Glutamatergic neuron (in vitro differentiated cells): ENCODE measurements around the gene MAP1LC3B2. TPM values are rescaled to one million over a fixed set of nuclear protein-coding genes. Genes with fewer than 3 reads are reported as not detected.

Experiments used
- DNase-seq: peaks from one replicate; pipeline ENCODE4 v3.0.0; 2022
- H3K27ac Mint-ChIP-seq: one replicate; pipeline ENCODE4 v1.8.0; 2020; ENCODE audit warnings: mild to moderate bottlenecking, mixed read lengths, inconsistent platforms; ENCODE audit not compliant: unreplicated experiment
- H3K27me3 Mint-ChIP-seq: one replicate; pipeline ENCODE4 v1.8.0; 2020; ENCODE audit warnings: mild to moderate bottlenecking, moderate library complexity, mixed read lengths, inconsistent platforms; ENCODE audit not compliant: unreplicated experiment
- H3K36me3 Mint-ChIP-seq: one replicate; pipeline ENCODE4 v1.8.0; 2020; ENCODE audit warnings: mild to moderate bottlenecking, mixed read lengths, inconsistent platforms; ENCODE audit not compliant: unreplicated experiment
- H3K4me1 Mint-ChIP-seq: one replicate; pipeline ENCODE4 v1.8.0; 2020; ENCODE audit warnings: mild to moderate bottlenecking, low read depth, mixed read lengths, inconsistent platforms; ENCODE audit not compliant: unreplicated experiment
- H3K4me3 Mint-ChIP-seq: one replicate; pipeline ENCODE4 v1.8.0; 2020; ENCODE audit warnings: mild to moderate bottlenecking, mixed read lengths, inconsistent platforms; ENCODE audit not compliant: unreplicated experiment
- H3K9me3 Mint-ChIP-seq: one replicate; pipeline ENCODE4 v1.8.0; 2020; ENCODE audit warnings: mild to moderate bottlenecking, moderate library complexity, mixed read lengths, inconsistent platforms; ENCODE audit not compliant: unreplicated experiment
- total RNA-seq: library from RNA; stranded (reverse); fragmentation: NEBNext Ultra II Directional; extraction: Animal tissue kit (Norgen Biotek cat#: 25700); gene quantifications from one replicate; pipeline ENCODE4 v1.2.1, GENCODE V29; 2021; ENCODE audit not compliant: unreplicated experiment
- TF ChIP-seq, protein P1 (sequence below): fragments of 200-600 bp; sonication (generic); IDR thresholded peaks from one replicate; pipeline ENCODE4 v1.5.0; 2021; ENCODE audit not compliant: partially characterized antibody, unreplicated experiment

The MAP1LC3B2 gene
- total RNA-seq, 1 donor from 2014 or later: 4.4 TPM

DNA sequence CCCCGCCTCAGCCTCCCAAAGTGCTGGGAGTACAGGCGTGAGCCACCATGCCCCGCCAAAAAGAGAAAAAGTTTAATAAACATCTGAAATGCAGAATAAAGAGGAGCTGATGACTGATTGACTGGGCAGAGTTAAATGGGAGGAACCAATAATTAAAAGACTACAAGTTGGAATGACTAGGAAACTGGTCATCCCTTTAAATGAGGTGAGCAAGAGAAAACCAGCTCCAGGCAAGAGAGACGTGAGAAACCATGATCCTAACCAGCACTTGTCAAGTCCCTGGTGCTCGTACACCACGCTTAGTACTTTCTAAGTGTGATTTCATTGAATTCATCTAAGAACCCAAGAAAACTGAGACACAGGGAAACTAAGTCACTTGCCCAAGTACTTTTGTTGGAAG, 47.9 kb downstream of the MAP1LC3B2 start:
- TF ChIP-seq, protein P1, sequence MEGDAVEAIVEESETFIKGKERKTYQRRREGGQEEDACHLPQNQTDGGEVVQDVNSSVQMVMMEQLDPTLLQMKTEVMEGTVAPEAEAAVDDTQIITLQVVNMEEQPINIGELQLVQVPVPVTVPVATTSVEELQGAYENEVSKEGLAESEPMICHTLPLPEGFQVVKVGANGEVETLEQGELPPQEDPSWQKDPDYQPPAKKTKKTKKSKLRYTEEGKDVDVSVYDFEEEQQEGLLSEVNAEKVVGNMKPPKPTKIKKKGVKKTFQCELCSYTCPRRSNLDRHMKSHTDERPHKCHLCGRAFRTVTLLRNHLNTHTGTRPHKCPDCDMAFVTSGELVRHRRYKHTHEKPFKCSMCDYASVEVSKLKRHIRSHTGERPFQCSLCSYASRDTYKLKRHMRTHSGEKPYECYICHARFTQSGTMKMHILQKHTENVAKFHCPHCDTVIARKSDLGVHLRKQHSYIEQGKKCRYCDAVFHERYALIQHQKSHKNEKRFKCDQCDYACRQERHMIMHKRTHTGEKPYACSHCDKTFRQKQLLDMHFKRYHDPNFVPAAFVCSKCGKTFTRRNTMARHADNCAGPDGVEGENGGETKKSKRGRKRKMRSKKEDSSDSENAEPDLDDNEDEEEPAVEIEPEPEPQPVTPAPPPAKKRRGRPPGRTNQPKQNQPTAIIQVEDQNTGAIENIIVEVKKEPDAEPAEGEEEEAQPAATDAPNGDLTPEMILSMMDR: no peak
- peaks cover 9% of the 10 kb centered on the region for H3K4me1 Mint-ChIP-seq
- H3K27ac Mint-ChIP-seq: no peak overlapping the region
- no peak for DNase-seq
- no peaks in the 10 kb centered on the region for H3K36me3 Mint-ChIP-seq
- peaks cover 9% of the 10 kb centered on the region for H3K9me3 Mint-ChIP-seq
- H3K4me3 Mint-ChIP-seq: no peak overlapping the region
- peaks cover 2% of the 10 kb centered on the region for H3K27me3 Mint-ChIP-seq

DNA sequence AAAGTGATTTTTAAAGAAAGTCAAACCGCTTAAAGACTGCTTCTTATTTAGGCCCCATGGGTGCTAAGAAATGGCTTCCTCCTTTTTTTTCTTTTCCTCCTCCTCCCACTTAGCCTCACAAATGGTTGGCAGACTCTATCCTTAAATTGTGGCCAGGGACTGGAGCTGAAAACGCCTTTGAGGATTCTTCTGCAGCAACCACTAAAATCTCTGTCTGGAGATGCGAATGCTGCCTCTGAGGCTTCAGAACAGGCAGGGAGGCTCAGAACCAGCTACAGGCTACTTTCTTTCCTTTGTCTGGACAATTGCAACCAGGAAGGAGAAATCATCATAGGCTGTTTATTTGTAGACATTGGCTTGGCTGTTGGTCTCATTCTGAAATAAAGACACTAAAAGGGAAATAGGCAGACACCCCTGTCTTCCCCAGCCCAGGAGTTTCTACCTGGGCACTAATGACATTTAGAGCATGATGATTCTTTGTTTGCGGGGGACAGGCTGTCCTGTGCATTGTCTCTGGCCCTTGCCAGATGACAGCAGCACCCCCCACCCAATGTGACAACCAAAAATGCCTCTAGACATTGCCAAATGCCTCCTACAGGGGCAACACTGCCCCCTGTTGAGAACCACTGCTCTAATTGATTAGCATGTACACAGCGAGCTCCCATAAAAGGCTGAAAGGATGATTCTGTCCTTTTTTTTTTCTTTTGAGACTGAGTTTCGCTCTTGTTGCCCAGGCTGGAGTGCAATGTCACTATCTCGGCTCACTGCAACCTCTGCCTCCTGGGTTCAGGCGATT, 50.3 kb downstream of the MAP1LC3B2 start:
- TF ChIP-seq, protein P1: peak; percentile 41
- Mint-ChIP-seq H3K36me3 (no peaks in the 10 kb centered on the region), H3K27ac (no peak overlapping the region), H3K27me3 (no peaks in the 10 kb centered on the region), H3K4me3 (no peak overlapping the region), H3K4me1 (peaks cover 8% of the 10 kb centered on the region), H3K9me3 (peaks cover 6% of the 10 kb centered on the region)
- DNase-seq: peak; percentile 38

DNA sequence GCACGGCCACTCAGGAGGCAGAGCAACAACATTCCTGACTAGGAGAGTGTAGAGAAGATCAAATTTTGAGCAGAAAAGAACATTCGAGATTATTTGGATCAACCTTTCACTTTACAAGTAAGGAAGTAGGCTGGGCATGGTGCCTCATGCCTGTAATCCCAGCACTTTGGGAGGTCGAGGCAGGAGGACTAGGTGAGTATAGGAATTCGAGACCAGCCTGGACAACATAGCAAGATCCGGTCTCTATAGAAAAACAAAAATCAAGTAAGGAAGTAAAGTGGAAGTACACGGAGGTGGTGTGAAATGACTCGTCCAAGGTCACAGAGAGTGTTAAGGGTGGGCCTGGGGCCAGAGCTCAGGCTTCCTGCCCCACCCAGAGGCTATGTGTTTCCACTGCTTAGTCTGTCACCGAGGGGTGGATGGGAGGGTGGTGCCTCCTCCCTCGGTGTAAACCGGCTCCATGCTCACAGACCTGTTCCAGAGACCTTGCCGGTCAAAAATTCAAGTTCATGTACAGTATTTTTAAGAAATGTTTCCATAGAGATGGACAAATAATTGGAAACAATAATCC, 51.9 kb downstream of the MAP1LC3B2 start:
- peaks cover 1% of the 10 kb centered on the region for H3K4me1 Mint-ChIP-seq

DNA sequence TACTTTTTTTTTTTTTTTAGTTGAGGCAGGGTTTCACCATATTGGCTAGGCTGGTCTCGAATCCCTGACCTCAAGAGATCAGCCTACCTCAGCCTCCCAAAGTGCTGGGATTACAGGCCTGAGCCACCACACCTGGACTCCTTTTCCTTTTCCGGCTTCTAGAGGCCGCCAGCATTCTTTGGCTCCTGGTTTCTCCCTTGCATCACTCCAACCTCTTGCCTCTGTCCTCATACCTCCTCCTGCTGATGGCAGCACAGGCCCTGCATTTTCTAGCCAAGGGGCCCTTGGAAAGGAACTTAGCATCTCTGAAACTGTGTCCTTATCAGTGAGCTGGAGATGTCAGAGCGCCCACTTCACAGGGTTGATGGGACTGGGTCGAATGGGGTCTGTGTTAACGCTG, 53.3 kb downstream of the MAP1LC3B2 start:
- TF ChIP-seq, protein P1: no peak
- no peaks in the 10 kb centered on the region for H3K27me3 Mint-ChIP-seq
- peaks cover 6% of the 10 kb centered on the region for H3K9me3 Mint-ChIP-seq
- no peak overlapping the region for H3K27ac Mint-ChIP-seq
- H3K4me1 Mint-ChIP-seq: peaks cover 1% of the 10 kb centered on the region
- no peaks in the 10 kb centered on the region for H3K36me3 Mint-ChIP-seq
- DNase-seq: no peak
- no peak overlapping the region for H3K4me3 Mint-ChIP-seq

More for the DNA sequence above, 51.9 kb downstream of the MAP1LC3B2 start:
- DNase-seq: no peak
- no peak overlapping the region for H3K4me3 Mint-ChIP-seq
- peaks cover 6% of the 10 kb centered on the region for H3K9me3 Mint-ChIP-seq
- H3K27ac Mint-ChIP-seq: no peak overlapping the region
- H3K27me3 Mint-ChIP-seq: no peaks in the 10 kb centered on the region
- TF ChIP-seq, protein P1: no peak
- H3K36me3 Mint-ChIP-seq: no peaks in the 10 kb centered on the region

DNA sequence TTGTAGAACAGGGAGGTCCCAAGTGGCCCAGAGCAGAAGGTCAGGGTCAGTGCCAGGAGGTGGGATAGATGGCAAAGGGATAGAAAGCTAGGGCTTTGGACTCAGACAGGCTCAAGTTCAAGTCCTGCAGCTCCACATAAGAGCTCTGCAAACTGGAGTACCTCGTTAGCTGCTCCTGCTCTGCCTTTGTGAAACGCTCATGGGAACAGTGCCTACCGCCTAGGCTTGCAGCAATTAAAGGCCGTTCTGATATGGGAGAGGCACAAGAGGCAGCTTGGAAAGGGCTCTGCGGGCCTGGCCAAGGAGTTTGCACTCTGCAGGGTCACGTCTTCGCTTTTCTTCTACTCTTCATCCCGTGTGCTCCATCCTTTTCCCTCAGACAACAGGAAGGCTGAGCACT, 54.1 kb downstream of the MAP1LC3B2 start:
- peaks cover 1% of the 10 kb centered on the region for H3K4me1 Mint-ChIP-seq
- no peaks in the 10 kb centered on the region for H3K36me3 Mint-ChIP-seq
- TF ChIP-seq, protein P1: no peak
- no peak for DNase-seq
- no peak overlapping the region for H3K4me3 Mint-ChIP-seq
- peaks cover 6% of the 10 kb centered on the region for H3K9me3 Mint-ChIP-seq
- H3K27ac Mint-ChIP-seq: no peak overlapping the region
- H3K27me3 Mint-ChIP-seq: no peaks in the 10 kb centered on the region
